ENCODE measurements around the gene IL34. TPM values are rescaled to one million over a fixed set of nuclear protein-coding genes. Genes with fewer than 3 reads are reported as not detected.
"Not testable (repeated sequence)": the region's sequence is repeated elsewhere in the genome, so short reads cannot be mapped to it uniquely, and the experiment has no call there.

The IL34 gene
- total and polyA plus RNA-seq, 2 of the 8 experiments (the other 6 are each of a cell fraction or from before 2014, with no cell fraction given) = 4.6 to 5.6 TPM

DNA sequence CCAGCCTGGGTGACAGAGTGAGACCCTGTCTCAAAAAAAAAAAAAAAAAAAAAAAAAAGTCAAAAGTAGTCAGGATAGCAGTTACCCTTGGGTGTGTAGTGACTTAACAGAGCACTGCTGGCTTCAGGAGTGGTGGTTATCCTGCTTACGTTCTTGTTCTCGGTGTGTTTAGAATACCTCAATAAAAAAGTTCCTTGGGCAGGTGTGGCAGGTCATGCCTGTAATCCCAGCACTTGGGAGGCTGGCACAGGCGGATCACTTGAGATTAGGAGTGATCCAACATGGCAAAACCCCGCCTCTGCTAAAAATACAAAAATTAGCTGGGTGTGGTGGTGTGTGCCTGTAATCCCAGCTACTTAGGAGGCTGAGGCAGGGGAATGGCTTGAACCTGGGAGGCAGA, 24.6 kb downstream of the IL34 start:
- H3K23ac ChIP-seq (ENCODE audit: insufficient read length); H2BK12ac ChIP-seq (ENCODE audit: low read depth, low read length); H2BK20ac ChIP-seq (ENCODE audit: low read length); H4K8ac ChIP-seq (ENCODE audit: extremely low read depth, insufficient read depth, low read length); H2AFZ ChIP-seq (ENCODE audit: low read length); H2AK5ac ChIP-seq (ENCODE audit: low read depth, low read length); H3K79me1 ChIP-seq (ENCODE audit: low read depth, low read length); H3K4ac ChIP-seq (replicated peaks; ENCODE audit: insufficient read length, low read depth, low read length); H3K9me3 ChIP-seq (ENCODE audit: insufficient read depth in 2 of 2, low read depth in 1 of 2, low read length in 1 of 2); H2BK5ac ChIP-seq (ENCODE audit: low read depth, low read length); H3K18ac ChIP-seq (ENCODE audit: extremely low read depth, low read length); H3K4me2 ChIP-seq (ENCODE audit: insufficient read depth in 1 of 2, low read depth in 2 of 2, low read length in 2 of 2); H3K79me2 ChIP-seq (ENCODE audit: control insufficient read depth in 1 of 2, insufficient read depth in 2 of 2, low read length in 2 of 2); H4K5ac ChIP-seq (ENCODE audit: insufficient read length, low read depth, low read length); H3K14ac ChIP-seq (ENCODE audit: insufficient read length); DNase-seq (ENCODE audit: low read depth in 1 of 2, low spot score in 2 of 2); FAIRE-seq; H3K23me2 ChIP-seq (ENCODE audit: low read depth, low read length); H2BK120ac ChIP-seq (replicated peaks; ENCODE audit: low read depth, low read length); H3K4me1 ChIP-seq (replicated peaks in 1 of 4; ENCODE audit: control insufficient read depth in 3 of 4, insufficient read depth in 4 of 4, low read length in 3 of 4); H2BK15ac ChIP-seq (ENCODE audit: low read length); POLR2A ChIA-PET (ENCODE audit: partially characterized antibody); H3K56ac ChIP-seq (replicated peaks; ENCODE audit: insufficient read length, low read depth, low read length); H3K9ac ChIP-seq (replicated peaks in 1 of 4; ENCODE audit: extremely low read depth in 1 of 4, low read depth in 3 of 4, low read length in 3 of 4); H3K4me3 ChIP-seq (ENCODE audit: extremely low read depth in 1 of 4, insufficient read depth in 2 of 4, low read depth in 3 of 4, low read length in 4 of 4); H4K91ac ChIP-seq (replicated peaks; ENCODE audit: insufficient read length, low read length); H3K27me3 ChIP-seq (replicated peaks in 1 of 4; ENCODE audit: control insufficient read depth in 3 of 4, extremely low read depth in 1 of 4, insufficient read depth in 3 of 4, low read length in 3 of 4); H4K20me1 ChIP-seq (replicated peaks in 1 of 2; ENCODE audit: control insufficient read depth in 1 of 2, insufficient read depth in 2 of 2, low read length in 2 of 2); H3K27ac ChIP-seq (ENCODE audit: low read depth, low read length): not testable (repeated sequence)
- H3K36me3 ChIP-seq (ENCODE audit: control insufficient read depth in 2 of 4, insufficient read depth in 4 of 4, low read length in 3 of 4) = peaks cover 0 to 21% (median 7%) of the 10 kb centered on the region in 4 experiments; a peak in 3 of 8 replicates
- CTCF ChIA-PET (ENCODE audit: partially characterized antibody) = interaction anchor here (2.3 kb wide), 1 partner anchor 8 kb away, joined by 10 read pairs; no protein-coding TSS in a partner anchor
- 85% methylated on average over 4 of the region's 4 CpGs; no CpG with 5 or more reads in 1 of the 2 experiments for WGBS, 2 experiments (ENCODE audit: extremely low coverage in 1 of 2, insufficient coverage in 1 of 2, insufficient read length in 1 of 2, insufficient replicate concordance in 2 of 2, low coverage in 1 of 2, low lambda C conversion rate in 2 of 2, missing lambda C conversion rate in 1 of 2)

Data from H1 (cell line).